ENCODE measurements around the gene CA5A.
"Not testable (repeated sequence)": the region's sequence is repeated elsewhere in the genome, so short reads cannot be mapped to it uniquely, and the experiment has no call there.

DNA sequence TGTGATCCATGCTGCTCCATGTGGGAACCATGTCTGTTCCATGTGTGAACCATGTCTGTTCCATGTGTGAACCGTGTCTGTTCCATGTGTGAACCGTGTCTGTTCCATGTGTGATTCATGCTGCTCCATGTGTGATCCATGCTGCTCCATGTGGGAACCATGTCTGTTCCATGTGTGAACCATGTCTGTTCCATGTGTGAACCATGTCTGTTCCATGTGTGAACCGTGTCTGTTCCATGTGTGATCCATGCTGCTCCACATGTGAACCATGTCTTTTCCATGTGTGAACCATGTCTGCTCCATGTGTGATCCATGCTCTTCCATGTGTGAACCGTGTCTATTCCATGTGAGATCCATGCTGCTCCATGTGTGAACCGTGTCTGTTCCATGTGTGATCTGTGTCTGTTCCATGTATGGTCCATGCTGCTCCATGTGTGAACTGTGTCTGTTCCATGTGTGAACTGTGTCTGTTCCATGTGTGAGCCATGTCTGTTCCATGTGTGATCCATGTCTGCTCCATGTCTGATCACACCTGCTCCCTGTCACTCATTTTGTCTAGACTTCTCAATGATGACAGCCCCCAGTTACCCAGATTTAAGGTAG is 56.8 kb downstream of the CA5A start:
- not testable (repeated sequence) for TF ChIP-seq CTCF (IDR thresholded peaks at IDR 0.05; ENCODE audit: insufficient read depth, low read depth, low read length); EZH2 (IDR thresholded peaks at IDR 0.05; ENCODE audit: insufficient read depth, low read length)
